WTC11 (cell line): ENCODE data around the gene CRY2. TPM values are rescaled to one million over a fixed set of nuclear protein-coding genes. Genes with fewer than 3 reads are reported as not detected.

Experiments
- ATAC-seq: fragments of 200-7000 bp; cut with Tn5 transposase; 2 replicates; pipeline ENCODE4 v1.10.0; 2021; ENCODE audit warnings: mild to moderate bottlenecking, moderate library complexity
- CTCF ChIA-PET: fragments of 300-600 bp; sonication (Branson Sonifier 250); formaldehyde crosslinking; loops from one replicate; lab custom pipeline; 2021; ENCODE audit warnings: antibody characterized with exemption; lab: Charles Lee
- POLR2A ChIA-PET: fragments of 350-600 bp; sonication (Branson Sonifier 250); formaldehyde crosslinking; loops from one replicate; lab custom pipeline; 2021; ENCODE audit warnings: antibody characterized with exemption; lab: Charles Lee
- DNase-seq: peaks from one replicate; pipeline ENCODE4 v3.0.0; 2021; ENCODE audit warnings: low spot score
- H3K27ac Mint-ChIP-seq: 2 replicates; pipeline ENCODE4 v1.8.0; 2021; ENCODE audit warnings: mixed read lengths
- H3K27me3 Mint-ChIP-seq: 2 replicates; pipeline ENCODE4 v1.8.0; 2021; ENCODE audit warnings: low read depth, mild to moderate bottlenecking, moderate library complexity, mixed read lengths
- H3K36me3 Mint-ChIP-seq: 2 replicates; pipeline ENCODE4 v1.8.0; 2021; ENCODE audit warnings: mixed read lengths
- H3K4me1 Mint-ChIP-seq: 2 replicates; pipeline ENCODE4 v1.8.0; 2022; ENCODE audit warnings: mixed read lengths
- H3K4me3 Mint-ChIP-seq: 2 replicates; pipeline ENCODE4 v1.8.0; 2021; ENCODE audit warnings: mild to moderate bottlenecking, moderate library complexity, mixed read lengths
- H3K9me3 Mint-ChIP-seq: 2 replicates; pipeline ENCODE4 v1.8.0; 2021; ENCODE audit warnings: mixed read lengths
- AFF4 ChIP-seq: sonication (generic); formaldehyde crosslinking; IDR thresholded peaks from 2 replicates; pipeline ENCODE4 v1.8.1; 2023; ENCODE audit warnings: mild to moderate bottlenecking, missing genetic modification reagents, borderline replicate concordance
- ATF1 ChIP-seq: sonication (generic); formaldehyde crosslinking; IDR thresholded peaks from 2 replicates; pipeline ENCODE4 v1.8.1; 2023; ENCODE audit warnings: mild to moderate bottlenecking, moderate library complexity, missing genetic modification reagents
- ATF3 ChIP-seq: sonication (generic); formaldehyde crosslinking; conservative IDR thresholded peaks from 2 replicates; pipeline ENCODE4 v1.8.1; 2022; ENCODE audit warnings: mild to moderate bottlenecking, missing genetic modification reagents
- CDX4 ChIP-seq: fragments of 250-450 bp; sonication (Bioruptor Pico); IDR thresholded peaks from 2 replicates; pipeline ENCODE4 v1.9.0; 2021; ENCODE audit warnings: moderate library complexity, mild to moderate bottlenecking, inconsistent platforms, borderline replicate concordance
- ELF4 ChIP-seq: sonication (generic); formaldehyde crosslinking; IDR thresholded peaks from 2 replicates; pipeline ENCODE4 v1.8.1; 2022; ENCODE audit warnings: low read depth, mild to moderate bottlenecking, moderate library complexity, missing genetic modification reagents
- ESRRA ChIP-seq: sonication (generic); formaldehyde crosslinking; IDR thresholded peaks from 2 replicates; pipeline ENCODE4 v1.8.1; 2022; ENCODE audit warnings: mild to moderate bottlenecking, missing genetic modification reagents, borderline replicate concordance
- FOXP4 ChIP-seq: sonication (generic); formaldehyde crosslinking; IDR thresholded peaks from 2 replicates; pipeline ENCODE4 v1.8.0; 2022; ENCODE audit warnings: mild to moderate bottlenecking, missing genetic modification reagents
- JUN ChIP-seq: sonication (generic); formaldehyde crosslinking; IDR thresholded peaks from 2 replicates; pipeline ENCODE4 v1.8.0; 2023; ENCODE audit warnings: mild to moderate bottlenecking, missing genetic modification reagents
- NFE2L1 ChIP-seq: sonication (generic); formaldehyde crosslinking; IDR thresholded peaks from 2 replicates; pipeline ENCODE4 v1.8.1; 2023; ENCODE audit warnings: missing genetic modification reagents
- NR1H2 ChIP-seq: sonication (generic); formaldehyde crosslinking; IDR thresholded peaks from 2 replicates; pipeline ENCODE4 v1.9.0; 2021; ENCODE audit warnings: mild to moderate bottlenecking, moderate library complexity, missing genetic modification reagents
- OVOL2 ChIP-seq: fragments of 250-450 bp; sonication (Bioruptor Pico); IDR thresholded peaks from 2 replicates; pipeline ENCODE4 v1.9.0; 2021; ENCODE audit warnings: mild to moderate bottlenecking, borderline replicate concordance
- PRDM15 ChIP-seq: sonication (generic); formaldehyde crosslinking; IDR thresholded peaks from 2 replicates; pipeline ENCODE4 v1.8.0; 2022; ENCODE audit warnings: missing genetic modification reagents
- RELA ChIP-seq: sonication (generic); formaldehyde crosslinking; IDR thresholded peaks from 2 replicates; pipeline ENCODE4 v1.8.1; 2022; ENCODE audit warnings: missing genetic modification reagents, mild to moderate bottlenecking, borderline replicate concordance
- RORB ChIP-seq: fragments of 250-450 bp; sonication (Bioruptor Pico); IDR thresholded peaks from 2 replicates; pipeline ENCODE4 v1.9.0; 2021; ENCODE audit warnings: mild to moderate bottlenecking
- ZMAT4 ChIP-seq: fragments of 250-450 bp; sonication (Bioruptor Pico); IDR thresholded peaks from 2 replicates; pipeline ENCODE4 v1.9.0; 2021; ENCODE audit warnings: mild to moderate bottlenecking
- ZNF219 ChIP-seq: sonication (generic); formaldehyde crosslinking; IDR thresholded peaks from 2 replicates; pipeline ENCODE4 v1.8.0; 2023; ENCODE audit warnings: missing genetic modification reagents, mild to moderate bottlenecking, borderline replicate concordance
- ZNF263 ChIP-seq: sonication (generic); formaldehyde crosslinking; IDR thresholded peaks from 2 replicates; pipeline ENCODE4 v1.8.1; 2022; ENCODE audit warnings: low read depth, mild to moderate bottlenecking, moderate library complexity, missing genetic modification reagents
- ZNF281 ChIP-seq: sonication (generic); formaldehyde crosslinking; IDR thresholded peaks from 2 replicates; pipeline ENCODE4 v1.8.0; 2023; ENCODE audit warnings: mild to moderate bottlenecking, missing genetic modification reagents
- ZNF416 ChIP-seq: fragments of 250-450 bp; sonication (Bioruptor Pico); IDR thresholded peaks from 2 replicates; pipeline ENCODE4 v1.9.0; 2021; ENCODE audit warnings: mild to moderate bottlenecking, inconsistent platforms
- total RNA-seq: library from RNA; stranded (reverse); gene quantifications from 3 replicates; pipeline ENCODE4 v1.2.3, GENCODE V29; 2021

CRY2 gene
- total RNA-seq, 1 experiment from 2014 or later: 18.3 TPM

GRCh38 chr11:45930951-45931570, 83.8 kb downstream of the CRY2 start:
- ChIA-PET POLR2A (interaction anchor here (1.7 kb wide), 1 partner anchor 9 kb away, joined by 6 read pairs; the partner anchor contains the start of gene LARGE2), CTCF (interaction anchor here (0.6 to 2.5 kb wide), 9 partner anchors 34 to 1921 kb away, joined by 3 to 15 read pairs (median 4); no protein-coding TSS in a partner anchor)
- Mint-ChIP-seq H3K9me3 (no peaks in the 10 kb centered on the region), H3K27me3 (no peaks in the 10 kb centered on the region; the same call in 1 of the 2 replicates), H3K27ac (peak overlapping the region; percentile 89; the same call in 1 of the 2 replicates), H3K36me3 (peaks cover 27% of the 10 kb centered on the region), H3K4me1 (no peaks in the 10 kb centered on the region; the same call in 1 of the 2 replicates), H3K4me3 (no peak overlapping the region)
- no peak for ATAC-seq
- TF ChIP-seq ESRRA (CRISPR knock-in tag): no peak
- no peak for TF ChIP-seq AFF4 (CRISPR knock-in tag)
- no peak for TF ChIP-seq NR1H2 (CRISPR knock-in tag)
- TF ChIP-seq ATF3 (CRISPR knock-in tag): no peak
- no peak for TF ChIP-seq ZMAT4 (CRISPR knock-in tag)
- no peak for TF ChIP-seq ELF4 (CRISPR knock-in tag)
- TF ChIP-seq OVOL2: no peak
- no peak for TF ChIP-seq ZNF219 (CRISPR knock-in tag)
- no peak for TF ChIP-seq RORB
- no peak for TF ChIP-seq ZNF281 (CRISPR knock-in tag)
- TF ChIP-seq PRDM15: no peak
- TF ChIP-seq ZNF263 (CRISPR knock-in tag): no peak
- no peak for TF ChIP-seq CDX4 (CRISPR knock-in tag)
- TF ChIP-seq ATF1: no peak
- TF ChIP-seq NFE2L1 (CRISPR knock-in tag): no peak
- TF ChIP-seq JUN (CRISPR knock-in tag): no peak
- no peak for TF ChIP-seq RELA
- TF ChIP-seq FOXP4: no peak
- no peak for TF ChIP-seq ZNF416 (CRISPR knock-in tag)
- DNase-seq: no peak
